Sigmoid colon (tissue), 4 donors: ENCODE results near the gene PSMB10.
A peak's percentile ranks its signal among the peaks of the same experiment; 100 is the strongest.

ENCODE experiments used
- CTCF ChIP-seq, 4 experiments: fragments of 450-650 bp in 3 of 4; fragments of 200-600 bp in 1 of 4; IDR thresholded peaks; one replicate each; pipeline ENCODE4 v1.5.1; 2016 to 2019; ENCODE audit warnings: antibody characterized with exemption in 4 of 4, mild to moderate bottlenecking in 3 of 4, moderate library complexity in 2 of 4
- EP300 ChIP-seq, 4 donors: sonication (generic); formaldehyde crosslinking; IDR thresholded peaks; one replicate each; pipeline ENCODE4 v1.6.1; 2017; ENCODE audit warnings: antibody characterized with exemption in 4 of 4
- POLR2AphosphoS5 ChIP-seq, 4 donors: sonication (generic); formaldehyde crosslinking; IDR thresholded peaks; one replicate each; pipeline ENCODE4 v1.6.1; 2017; ENCODE audit warnings: antibody characterized with exemption in 4 of 4

DNA sequence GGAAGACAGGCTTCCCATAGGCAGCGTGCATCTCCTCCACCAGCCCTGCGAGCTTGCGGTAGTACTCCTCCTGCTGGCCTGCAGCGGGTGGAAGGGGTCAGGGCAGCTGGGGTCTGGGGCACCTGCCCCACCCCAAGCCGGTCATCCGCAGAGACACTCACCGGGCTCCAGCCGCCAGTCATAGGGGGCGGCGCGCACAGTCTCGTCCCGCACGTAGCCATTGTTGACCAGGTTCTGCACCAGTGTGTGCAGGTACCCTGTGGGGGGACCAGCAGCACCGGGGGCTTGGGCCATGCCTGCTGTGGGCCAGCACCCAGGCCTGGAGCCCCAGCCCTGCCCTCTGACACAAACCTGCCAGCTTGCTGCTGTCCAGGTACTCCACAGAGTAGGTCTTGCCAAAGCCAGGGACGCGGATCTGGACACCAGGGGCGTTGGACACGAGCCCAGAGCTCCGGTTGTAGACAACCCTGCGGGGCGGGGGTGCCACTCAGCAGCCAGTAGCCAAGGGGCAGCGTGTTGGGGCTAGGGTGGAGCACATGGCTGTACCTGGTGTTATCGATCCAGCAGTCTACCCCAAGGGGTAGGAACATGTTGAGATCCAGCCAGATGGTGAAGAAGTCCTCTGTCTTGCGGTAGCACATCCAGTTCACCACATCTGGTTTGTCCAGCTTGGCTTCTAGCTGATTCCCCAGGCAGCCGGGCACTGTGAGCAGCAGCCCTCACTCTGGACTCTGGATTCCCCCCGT is 6.0 kb upstream of the PSMB10 start:
- TF ChIP-seq POLR2AphosphoS5 (IDR thresholded peaks at IDR 0.05) (peak in 1 of 4 donors; percentile 38), CTCF (IDR thresholded peaks at IDR 0.05) (no peak), EP300 (IDR thresholded peaks at IDR 0.05) (no peak)
